ENCODE measurements around the gene TMEM53.

DNA sequence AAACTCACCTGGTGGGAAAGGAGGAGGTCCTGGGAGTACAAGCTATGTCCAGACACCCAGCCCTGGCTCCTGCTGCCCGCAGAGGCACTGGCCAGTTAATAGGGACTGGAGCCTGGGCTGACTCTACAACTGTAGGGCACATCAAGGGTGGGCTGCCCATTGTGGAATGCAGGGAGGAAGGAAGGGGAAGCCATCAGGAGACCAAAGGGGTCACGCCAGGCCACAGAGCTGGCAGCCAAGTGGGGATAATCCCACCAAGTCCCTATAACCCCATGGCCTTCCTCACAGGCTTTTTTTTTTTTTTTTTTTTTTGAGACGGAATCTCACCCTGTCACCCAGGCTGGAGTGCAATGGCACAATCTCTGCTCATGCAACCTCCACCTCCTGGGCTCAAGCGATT, 14.7 kb downstream of the TMEM53 start:
- TF ChIP-seq, protein P1, sequence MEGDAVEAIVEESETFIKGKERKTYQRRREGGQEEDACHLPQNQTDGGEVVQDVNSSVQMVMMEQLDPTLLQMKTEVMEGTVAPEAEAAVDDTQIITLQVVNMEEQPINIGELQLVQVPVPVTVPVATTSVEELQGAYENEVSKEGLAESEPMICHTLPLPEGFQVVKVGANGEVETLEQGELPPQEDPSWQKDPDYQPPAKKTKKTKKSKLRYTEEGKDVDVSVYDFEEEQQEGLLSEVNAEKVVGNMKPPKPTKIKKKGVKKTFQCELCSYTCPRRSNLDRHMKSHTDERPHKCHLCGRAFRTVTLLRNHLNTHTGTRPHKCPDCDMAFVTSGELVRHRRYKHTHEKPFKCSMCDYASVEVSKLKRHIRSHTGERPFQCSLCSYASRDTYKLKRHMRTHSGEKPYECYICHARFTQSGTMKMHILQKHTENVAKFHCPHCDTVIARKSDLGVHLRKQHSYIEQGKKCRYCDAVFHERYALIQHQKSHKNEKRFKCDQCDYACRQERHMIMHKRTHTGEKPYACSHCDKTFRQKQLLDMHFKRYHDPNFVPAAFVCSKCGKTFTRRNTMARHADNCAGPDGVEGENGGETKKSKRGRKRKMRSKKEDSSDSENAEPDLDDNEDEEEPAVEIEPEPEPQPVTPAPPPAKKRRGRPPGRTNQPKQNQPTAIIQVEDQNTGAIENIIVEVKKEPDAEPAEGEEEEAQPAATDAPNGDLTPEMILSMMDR (conservative IDR thresholded peaks at IDR 0.05; ENCODE audit: low read depth, low read length): no peak
- TF ChIP-seq EZH2 (IDR thresholded peaks at IDR 0.05; ENCODE audit: low read length, unreplicated experiment): no peak
- TF ChIP-seq EZH2phosphoT487 (IDR thresholded peaks at IDR 0.05; ENCODE audit: borderline replicate concordance, low read length): no peak
